ENCODE results near the gene SMAD6.

Gene SMAD6

DNA sequence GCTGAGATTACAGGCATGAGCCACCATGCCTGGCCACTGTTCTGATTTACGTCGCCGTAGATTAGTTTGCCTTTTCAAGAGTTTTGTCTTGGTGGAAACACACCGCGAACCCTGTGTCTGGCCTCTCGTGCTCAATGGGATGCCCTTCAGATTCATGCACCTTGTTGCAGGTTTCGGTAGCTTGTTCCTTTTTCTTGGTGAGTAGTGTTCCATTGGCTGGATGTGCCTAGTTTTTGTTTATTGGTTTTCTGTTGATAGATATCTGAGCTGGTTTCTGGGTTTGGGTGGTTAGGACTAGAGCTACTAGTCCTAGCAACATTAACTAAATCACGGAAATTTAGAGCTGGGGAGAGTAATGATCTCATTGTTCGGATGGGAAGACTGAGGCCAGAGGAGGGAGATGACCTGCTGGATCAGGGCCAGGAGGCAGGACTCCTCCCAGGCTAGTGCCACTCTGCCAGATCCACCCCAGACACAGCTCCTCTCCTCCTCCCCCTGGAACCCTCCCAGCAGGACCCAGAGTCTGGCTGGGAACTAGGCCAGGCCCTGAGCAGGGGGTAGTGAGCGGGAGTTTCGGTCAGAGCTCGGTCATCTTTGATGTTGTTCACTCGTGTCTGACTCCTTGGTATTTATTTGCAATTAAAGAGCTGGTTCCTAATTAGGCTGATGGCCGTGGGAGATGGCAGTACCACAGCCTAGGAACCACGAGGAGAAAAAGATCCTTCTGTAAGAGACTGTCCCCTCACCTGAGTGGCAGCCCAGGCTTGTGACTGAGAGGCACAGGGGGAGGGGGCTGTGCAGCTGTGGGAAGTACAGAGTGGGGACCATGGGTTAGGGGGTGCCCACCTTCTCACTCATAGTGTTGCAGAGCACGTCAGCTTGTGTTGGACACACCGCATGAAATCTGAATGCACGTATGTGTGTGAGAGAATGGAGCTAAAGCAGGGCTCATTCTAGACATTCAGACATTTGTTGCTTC, 73.4 kb downstream of the SMAD6 start:
- H3K9me3 ChIP-seq (ENCODE audit: control insufficient read depth, insufficient read depth, low read length), result no peaks in the 10 kb centered on the region
- H3K27me3 ChIP-seq (ENCODE audit: control insufficient read depth, insufficient read depth, low read length), result no peaks in the 10 kb centered on the region
- WGBS (ENCODE audit: insufficient coverage, insufficient read length), result no CpG with 5 or more reads among the region's 18 CpGs
- no peak for DNase-seq (ENCODE audit: low read depth, low spot score)
- no peak overlapping the region for H3K27ac ChIP-seq (ENCODE audit: low read length)
- peaks cover 9% of the 10 kb centered on the region for H3K4me1 ChIP-seq (ENCODE audit: control insufficient read depth, insufficient read depth, low read length)
- no peak overlapping the region for H3K4me3 ChIP-seq (ENCODE audit: low read length)
- no peaks in the 10 kb centered on the region for H3K36me3 ChIP-seq (ENCODE audit: control insufficient read depth, insufficient read depth, low read length)

DNA sequence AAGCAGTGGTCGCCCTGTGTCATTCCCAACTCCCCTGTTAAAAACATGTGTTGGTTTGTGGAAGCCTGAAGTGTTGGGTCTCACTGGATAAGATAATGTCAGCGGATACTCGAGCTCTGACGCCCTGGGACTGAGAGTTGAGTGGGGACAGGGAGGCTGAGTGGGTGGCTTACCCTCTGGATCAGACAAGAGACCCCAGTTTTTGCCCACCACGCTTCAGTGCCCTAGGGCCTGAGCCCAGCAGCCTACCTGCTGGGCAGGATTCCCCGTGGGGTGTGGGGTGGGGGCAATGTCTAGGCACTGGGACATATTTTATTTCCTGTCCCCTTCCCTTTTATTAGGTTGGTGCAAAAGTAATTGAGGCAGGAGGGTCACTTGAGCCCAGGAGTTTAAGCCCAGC, 75.0 kb downstream of the SMAD6 start:
- H3K27me3 ChIP-seq (ENCODE audit: control insufficient read depth, insufficient read depth, low read length), result no peaks in the 10 kb centered on the region
- no peaks in the 10 kb centered on the region for H3K9me3 ChIP-seq (ENCODE audit: control insufficient read depth, insufficient read depth, low read length)
- no peaks in the 10 kb centered on the region; the same call in 1 of the 2 replicates for H3K36me3 ChIP-seq (ENCODE audit: control insufficient read depth, insufficient read depth, low read length)
- H3K4me3 ChIP-seq (ENCODE audit: low read length), result no peak overlapping the region
- no CpG with 5 or more reads among the region's 6 CpGs for WGBS (ENCODE audit: insufficient coverage, insufficient read length)
- DNase-seq (ENCODE audit: low read depth, low spot score), result no peak
- H3K4me1 ChIP-seq (ENCODE audit: control insufficient read depth, insufficient read depth, low read length), result peaks cover 6% of the 10 kb centered on the region
- no peak overlapping the region for H3K27ac ChIP-seq (ENCODE audit: low read length)

DNA sequence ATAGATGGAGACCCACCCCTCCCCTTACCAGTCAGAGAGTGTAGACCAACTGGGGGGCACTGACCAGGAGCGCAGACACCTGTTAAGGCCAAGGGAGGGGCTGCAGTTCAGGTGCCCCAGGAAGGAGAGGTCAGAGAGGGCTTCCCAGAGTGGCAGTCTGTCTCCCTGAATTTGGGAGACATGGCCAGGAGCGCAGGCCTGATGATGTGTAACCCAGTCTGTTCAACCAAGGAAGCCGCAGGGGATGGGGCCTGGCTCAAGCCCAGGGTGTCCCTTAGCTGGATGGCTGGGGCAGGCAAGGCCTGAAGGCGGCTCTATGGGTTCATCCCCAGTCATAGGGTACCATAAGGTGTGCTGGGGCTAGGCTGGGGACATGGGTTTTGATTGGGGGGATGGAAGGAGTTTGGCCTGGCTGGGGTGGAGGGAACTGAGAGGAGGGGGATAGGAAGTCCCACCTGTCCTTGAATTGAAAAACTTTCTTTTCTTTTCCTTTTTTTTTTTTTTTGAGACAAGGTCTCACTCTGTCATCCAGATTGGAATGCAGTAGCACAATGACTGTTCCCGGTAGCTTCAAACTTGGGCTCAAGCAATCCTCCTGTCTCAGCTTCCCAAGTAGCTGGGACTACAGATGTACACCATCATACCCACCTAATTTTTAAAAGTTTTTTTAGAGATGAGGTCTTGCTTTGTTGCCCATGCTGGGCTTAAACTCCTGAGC, 75.7 kb downstream of the SMAD6 start:
- WGBS (ENCODE audit: insufficient coverage, insufficient read length), result no CpG with 5 or more reads among the region's 5 CpGs
- H3K4me1 ChIP-seq (ENCODE audit: control insufficient read depth, insufficient read depth, low read length), result peaks cover 4% of the 10 kb centered on the region
- no peak overlapping the region for H3K27ac ChIP-seq (ENCODE audit: low read length)
- no peak overlapping the region for H3K4me3 ChIP-seq (ENCODE audit: low read length)
- no peaks in the 10 kb centered on the region; the same call in 1 of the 2 replicates for H3K36me3 ChIP-seq (ENCODE audit: control insufficient read depth, insufficient read depth, low read length)
- H3K9me3 ChIP-seq (ENCODE audit: control insufficient read depth, insufficient read depth, low read length), result no peaks in the 10 kb centered on the region
- DNase-seq (ENCODE audit: low read depth, low spot score), result no peak
- H3K27me3 ChIP-seq (ENCODE audit: control insufficient read depth, insufficient read depth, low read length), result no peaks in the 10 kb centered on the region

DNA sequence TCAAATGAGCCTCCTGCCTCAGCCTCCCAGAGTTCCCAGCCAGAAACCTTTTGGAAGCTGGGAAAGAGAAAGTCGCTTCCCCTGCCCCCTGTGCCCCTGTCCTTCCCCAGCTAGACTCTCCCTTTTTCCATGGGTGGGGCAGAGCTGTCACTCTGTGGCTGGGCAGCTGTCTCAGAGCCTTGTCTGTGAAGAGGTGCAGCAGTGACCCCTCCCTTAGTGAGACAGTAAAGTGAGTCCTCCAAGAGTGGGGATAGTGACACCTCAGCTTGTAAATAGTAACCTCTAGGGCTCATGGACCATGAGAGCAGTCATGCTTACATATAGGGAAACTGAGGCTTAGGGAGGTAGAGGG, 76.3 kb downstream of the SMAD6 start:
- Histone ChIP-seq H3K36me3 (ENCODE audit: control insufficient read depth, insufficient read depth, low read length) (no peaks in the 10 kb centered on the region; the same call in 1 of the 2 replicates), H3K9me3 (ENCODE audit: control insufficient read depth, insufficient read depth, low read length) (no peaks in the 10 kb centered on the region), H3K27me3 (ENCODE audit: control insufficient read depth, insufficient read depth, low read length) (no peaks in the 10 kb centered on the region), H3K4me3 (ENCODE audit: low read length) (no peak overlapping the region), H3K27ac (ENCODE audit: low read length) (no peak overlapping the region), H3K4me1 (ENCODE audit: control insufficient read depth, insufficient read depth, low read length) (peaks cover 3% of the 10 kb centered on the region; the same call in 1 of the 2 replicates)
- no peak for DNase-seq (ENCODE audit: low read depth, low spot score)
- no CpG with 5 or more reads among the region's 1 CpG for WGBS (ENCODE audit: insufficient coverage, insufficient read length)

DNA sequence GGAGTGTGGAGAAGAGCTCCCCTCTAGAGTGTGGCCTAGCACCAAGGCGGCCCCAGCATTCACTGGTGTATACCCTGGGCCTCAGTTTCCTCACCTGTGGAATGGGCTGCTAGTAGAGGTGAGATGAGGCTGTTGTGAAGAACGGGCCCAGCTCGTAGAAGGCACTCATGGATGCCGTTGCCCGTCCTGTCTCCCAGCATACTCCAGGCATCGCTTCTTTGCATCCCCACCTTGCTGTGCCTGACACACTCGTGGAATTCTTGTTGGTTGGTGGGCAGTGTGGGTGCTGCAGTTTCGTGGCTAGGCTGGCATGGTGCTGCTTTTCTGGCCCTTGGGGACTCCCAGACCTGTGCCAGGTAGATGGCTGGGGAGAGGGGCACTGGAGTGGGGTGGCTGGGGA, 76.7 kb downstream of the SMAD6 start:
- Histone ChIP-seq H3K36me3 (ENCODE audit: control insufficient read depth, insufficient read depth, low read length) (no peaks in the 10 kb centered on the region; the same call in 1 of the 2 replicates), H3K4me1 (ENCODE audit: control insufficient read depth, insufficient read depth, low read length) (peaks cover 3% of the 10 kb centered on the region; the same call in 1 of the 2 replicates), H3K9me3 (ENCODE audit: control insufficient read depth, insufficient read depth, low read length) (no peaks in the 10 kb centered on the region), H3K27me3 (ENCODE audit: control insufficient read depth, insufficient read depth, low read length) (no peaks in the 10 kb centered on the region), H3K27ac (ENCODE audit: low read length) (no peak overlapping the region), H3K4me3 (ENCODE audit: low read length) (no peak overlapping the region)
- no CpG with 5 or more reads among the region's 8 CpGs for WGBS (ENCODE audit: insufficient coverage, insufficient read length)
- DNase-seq (ENCODE audit: low read depth, low spot score), result no peak

DNA sequence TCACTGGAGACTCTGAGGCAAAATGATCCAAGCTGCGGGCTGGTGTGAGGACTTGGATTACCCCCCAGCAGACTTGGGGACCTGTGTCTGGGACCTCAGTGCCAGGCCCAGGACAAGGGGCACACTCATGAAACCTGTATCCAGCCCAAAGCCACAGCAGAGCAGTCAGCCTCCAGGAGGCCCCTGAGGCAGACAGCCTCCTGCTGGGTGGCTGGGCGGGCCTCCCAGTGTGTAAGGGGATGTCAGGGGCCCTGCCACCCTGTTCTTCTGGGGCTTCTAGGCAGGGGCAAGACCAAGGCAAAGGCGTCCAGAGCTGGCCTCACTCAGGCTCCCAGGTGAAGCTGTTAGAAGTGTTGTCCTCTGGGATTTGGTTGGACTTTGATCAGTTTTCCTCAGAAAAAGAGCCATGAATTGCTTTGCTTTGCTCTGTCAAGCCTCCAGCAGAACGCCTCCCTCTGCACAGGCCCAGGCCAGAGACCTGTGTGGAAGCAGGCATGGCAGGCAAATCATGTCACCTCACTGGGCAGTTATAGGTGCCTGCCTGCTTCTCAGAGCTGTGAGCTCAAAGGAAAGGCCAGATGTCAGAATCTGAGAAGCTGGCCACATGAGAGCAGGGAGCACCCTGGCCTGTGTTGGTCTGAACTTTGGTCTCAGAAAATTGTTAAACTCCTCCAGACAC, 77.4 kb downstream of the SMAD6 start:
- H3K4me3 ChIP-seq (ENCODE audit: low read length), result no peak overlapping the region
- H3K27me3 ChIP-seq (ENCODE audit: control insufficient read depth, insufficient read depth, low read length), result no peaks in the 10 kb centered on the region
- H3K4me1 ChIP-seq (ENCODE audit: control insufficient read depth, insufficient read depth, low read length), result no peaks in the 10 kb centered on the region
- no peak for DNase-seq (ENCODE audit: low read depth, low spot score)
- H3K9me3 ChIP-seq (ENCODE audit: control insufficient read depth, insufficient read depth, low read length), result no peaks in the 10 kb centered on the region
- no peaks in the 10 kb centered on the region; the same call in 1 of the 2 replicates for H3K36me3 ChIP-seq (ENCODE audit: control insufficient read depth, insufficient read depth, low read length)
- H3K27ac ChIP-seq (ENCODE audit: low read length), result no peak overlapping the region
- WGBS (ENCODE audit: insufficient coverage, insufficient read length), result no CpG with 5 or more reads among the region's 4 CpGs

DNA sequence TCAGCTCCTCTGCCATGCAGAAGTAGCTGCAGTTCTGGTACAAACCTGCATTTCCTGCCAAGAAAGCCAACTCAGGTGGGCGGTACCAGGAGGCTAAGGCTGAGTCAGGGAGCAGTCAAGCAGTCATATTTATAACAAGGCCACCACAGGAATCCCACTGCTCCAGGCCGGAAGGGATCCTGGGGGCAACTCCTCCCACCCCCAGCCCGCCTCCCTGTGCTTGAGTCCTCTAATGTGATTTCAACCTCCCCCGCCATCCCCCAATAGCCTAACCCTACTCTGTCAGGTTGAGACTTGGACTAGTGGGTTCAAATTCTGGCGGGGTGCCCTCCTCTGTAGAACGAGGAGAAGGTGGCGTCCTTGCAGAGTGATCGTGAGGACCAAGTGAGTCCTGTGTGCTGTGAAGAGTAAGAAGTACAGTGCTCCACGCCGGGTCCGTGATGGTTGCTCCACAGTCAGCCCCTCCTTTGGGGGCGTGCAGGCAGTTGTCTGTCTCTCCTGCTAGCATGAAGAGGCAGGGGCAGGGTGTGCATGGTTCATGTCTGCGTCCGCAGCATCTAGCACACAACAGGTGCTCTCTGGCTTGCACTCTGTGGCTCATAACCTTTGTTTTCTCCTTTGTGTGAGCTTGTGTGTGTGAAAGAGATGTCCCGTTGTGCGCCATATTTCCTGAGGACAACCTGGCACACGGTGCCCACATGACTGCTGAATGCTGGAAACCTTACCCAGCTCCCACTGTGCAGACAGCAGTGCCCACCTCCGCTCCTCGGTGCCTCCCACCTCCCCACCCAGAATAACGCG, 78.3 kb downstream of the SMAD6 start:
- Histone ChIP-seq H3K36me3 (ENCODE audit: control insufficient read depth, insufficient read depth, low read length) (no peaks in the 10 kb centered on the region; the same call in 1 of the 2 replicates), H3K27ac (ENCODE audit: low read length) (no peak overlapping the region), H3K4me1 (ENCODE audit: control insufficient read depth, insufficient read depth, low read length) (no peaks in the 10 kb centered on the region), H3K4me3 (ENCODE audit: low read length) (no peak overlapping the region), H3K9me3 (ENCODE audit: control insufficient read depth, insufficient read depth, low read length) (no peaks in the 10 kb centered on the region), H3K27me3 (ENCODE audit: control insufficient read depth, insufficient read depth, low read length) (no peaks in the 10 kb centered on the region)
- WGBS (ENCODE audit: insufficient coverage, insufficient read length), result no CpG with 5 or more reads among the region's 21 CpGs
- no peak for DNase-seq (ENCODE audit: low read depth, low spot score)

DNA sequence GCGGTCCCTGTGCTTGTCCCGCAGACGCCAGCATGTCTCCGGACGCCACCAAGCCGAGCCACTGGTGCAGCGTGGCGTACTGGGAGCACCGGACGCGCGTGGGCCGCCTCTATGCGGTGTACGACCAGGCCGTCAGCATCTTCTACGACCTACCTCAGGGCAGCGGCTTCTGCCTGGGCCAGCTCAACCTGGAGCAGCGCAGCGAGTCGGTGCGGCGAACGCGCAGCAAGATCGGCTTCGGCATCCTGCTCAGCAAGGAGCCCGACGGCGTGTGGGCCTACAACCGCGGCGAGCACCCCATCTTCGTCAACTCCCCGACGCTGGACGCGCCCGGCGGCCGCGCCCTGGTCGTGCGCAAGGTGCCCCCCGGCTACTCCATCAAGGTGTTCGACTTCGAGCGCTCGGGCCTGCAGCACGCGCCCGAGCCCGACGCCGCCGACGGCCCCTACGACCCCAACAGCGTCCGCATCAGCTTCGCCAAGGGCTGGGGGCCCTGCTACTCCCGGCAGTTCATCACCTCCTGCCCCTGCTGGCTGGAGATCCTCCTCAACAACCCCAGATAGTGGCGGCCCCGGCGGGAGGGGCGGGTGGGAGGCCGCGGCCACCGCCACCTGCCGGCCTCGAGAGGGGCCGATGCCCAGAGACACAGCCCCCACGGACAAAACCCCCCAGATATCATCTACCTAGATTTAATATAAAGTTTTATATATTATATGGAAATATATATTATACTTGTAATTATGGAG, 79.1 kb downstream of the SMAD6 start:
- Histone ChIP-seq H3K36me3 (ENCODE audit: control insufficient read depth, insufficient read depth, low read length) (no peaks in the 10 kb centered on the region; the same call in 1 of the 2 replicates), H3K9me3 (ENCODE audit: control insufficient read depth, insufficient read depth, low read length) (no peaks in the 10 kb centered on the region), H3K4me3 (ENCODE audit: low read length) (no peak overlapping the region), H3K4me1 (ENCODE audit: control insufficient read depth, insufficient read depth, low read length) (no peaks in the 10 kb centered on the region), H3K27ac (ENCODE audit: low read length) (no peak overlapping the region), H3K27me3 (ENCODE audit: control insufficient read depth, insufficient read depth, low read length) (no peaks in the 10 kb centered on the region)
- no peak for DNase-seq (ENCODE audit: low read depth, low spot score)
- WGBS (ENCODE audit: insufficient coverage, insufficient read length), result no CpG with 5 or more reads among the region's 73 CpGs

DNA sequence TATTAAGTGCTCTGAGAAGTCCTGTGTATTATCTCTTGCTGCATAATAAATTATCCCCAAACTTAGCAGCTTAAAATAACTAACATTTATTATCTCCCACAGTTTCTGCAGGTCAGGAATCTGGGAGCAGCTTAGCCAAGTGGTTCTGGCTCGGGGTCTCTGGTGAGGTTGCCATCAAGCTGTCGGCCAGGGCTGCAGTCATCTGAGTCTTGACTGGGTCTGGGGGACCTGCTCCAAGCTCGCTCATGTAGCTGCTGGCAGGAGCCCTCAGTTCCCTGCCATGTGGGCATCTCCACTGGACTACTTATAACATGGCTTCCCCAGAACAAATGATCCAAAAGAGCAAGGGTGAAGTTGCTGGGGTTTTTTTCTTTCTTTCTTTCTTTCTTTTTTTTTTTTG, 80.7 kb downstream of the SMAD6 start:
- Histone ChIP-seq H3K4me3 (ENCODE audit: low read length) (no peak overlapping the region), H3K27me3 (ENCODE audit: control insufficient read depth, insufficient read depth, low read length) (no peaks in the 10 kb centered on the region), H3K36me3 (ENCODE audit: control insufficient read depth, insufficient read depth, low read length) (no peaks in the 10 kb centered on the region; the same call in 1 of the 2 replicates), H3K4me1 (ENCODE audit: control insufficient read depth, insufficient read depth, low read length) (no peaks in the 10 kb centered on the region), H3K9me3 (ENCODE audit: control insufficient read depth, insufficient read depth, low read length) (no peaks in the 10 kb centered on the region), H3K27ac (ENCODE audit: low read length) (no peak overlapping the region)
- no CpG with 5 or more reads among the region's 3 CpGs for WGBS (ENCODE audit: insufficient coverage, insufficient read length)
- no peak for DNase-seq (ENCODE audit: low read depth, low spot score)

Data from iPS DF 6.9 (cell line).